ENCODE data around the gene CD79A. TPM values are rescaled to one million over a fixed set of nuclear protein-coding genes. Genes with fewer than 3 reads are reported as not detected.

Gene CD79A
- 1.7 TPM in 2 replicates for total RNA-seq

GRCh38 chr19:41876847-41877832 lies at the start of gene CD79A:
TSS of gene CD79A (plus strand) at chr19:41877279. CDS start at chr19:41877305, 26 bp downstream.
- intact Hi-C loops (cut with micrococcal nuclease) = no loop called here

- intact Hi-C loops (cut with micrococcal nuclease) = no loop called here
Observed at GRCh38 chr19:41837981-41838708, 38.9 kb upstream of the CD79A start.

- intact Hi-C loops (cut with micrococcal nuclease) = no loop called here
Observed at GRCh38 chr19:41839211-41839610, 37.9 kb upstream of the CD79A start.

GRCh38 chr19:41843371-41843770 lies 33.7 kb upstream of the CD79A start:
- intact Hi-C loops (cut with micrococcal nuclease) = no loop called here

DNA sequence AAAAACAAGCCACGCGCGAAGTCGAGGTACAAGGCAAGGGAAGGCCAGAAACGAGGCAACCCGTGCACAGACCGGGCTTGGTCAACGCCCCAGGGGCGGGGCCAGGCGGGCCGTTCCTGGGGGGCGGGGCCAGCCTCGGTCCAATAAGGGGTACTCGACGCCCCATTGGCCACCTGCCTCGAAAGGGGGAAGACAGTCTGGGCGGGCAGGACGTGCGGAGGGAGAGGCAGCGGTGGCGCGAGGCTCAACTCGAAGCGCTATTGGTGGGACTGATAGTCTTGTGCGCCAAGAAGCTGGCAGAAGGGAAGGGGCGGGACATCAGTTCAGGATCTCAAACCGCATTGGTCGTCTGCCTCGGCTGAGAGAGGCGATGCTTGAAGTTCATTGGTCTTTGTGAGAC lies 32.5 kb upstream of the CD79A start, which contains the start of gene LYPD4:
TSS of gene LYPD4 (minus strand) at position 83 of the 400 bp plus-strand sequence. CDS start 5,398 bp downstream, outside the sequence.
- intact Hi-C loops (cut with micrococcal nuclease) = no loop called here

DNA sequence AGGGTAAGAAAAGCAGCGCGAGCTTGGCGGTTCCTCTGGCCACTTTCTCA lies 32.3 kb upstream of the CD79A start, which contains the start of gene DMRTC2:
TSS of gene DMRTC2 (plus strand) at position 42 of the 50 bp plus-strand sequence. CDS start 2,387 bp downstream, outside the sequence.
- intact Hi-C loops (cut with micrococcal nuclease) = no loop called here

- intact Hi-C loops (cut with micrococcal nuclease) = no loop called here
Observed at GRCh38 chr19:41845051-41845590, 32.0 kb upstream of the CD79A start.

GRCh38 chr19:41847351-41848105 lies 29.6 kb upstream of the CD79A start:
- intact Hi-C loops (cut with micrococcal nuclease) = no loop called here

GRCh38 chr19:41848666-41849065 lies 28.4 kb upstream of the CD79A start:
- intact Hi-C loops (cut with micrococcal nuclease) = no loop called here

DNA sequence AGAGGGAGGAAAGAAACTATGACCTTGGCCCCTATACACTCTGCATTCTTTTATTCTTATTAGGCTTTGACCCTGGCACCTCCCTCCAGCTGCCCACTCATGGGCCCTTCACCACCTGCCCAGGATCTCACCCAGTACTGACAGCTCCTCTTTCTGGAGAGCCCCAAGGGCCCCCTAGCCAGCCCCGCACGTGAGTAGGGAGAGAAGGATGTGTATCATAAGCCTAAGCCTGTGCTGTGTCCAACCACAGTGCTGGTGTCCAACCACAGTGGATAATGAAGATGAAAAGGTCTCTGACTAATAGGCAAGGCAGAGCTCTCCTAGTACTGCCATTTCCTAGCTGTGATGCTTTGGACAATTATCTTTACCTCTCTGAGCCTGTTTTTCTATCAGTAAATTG lies 28.0 kb upstream of the CD79A start:
- intact Hi-C loops (cut with micrococcal nuclease) = no loop called here

GRCh38 chr19:41850381-41850780 lies 26.7 kb upstream of the CD79A start:
- intact Hi-C loops (cut with micrococcal nuclease) = no loop called here

GRCh38 chr19:41851456-41851855 lies 25.6 kb upstream of the CD79A start:
- intact Hi-C loops (cut with micrococcal nuclease) = no loop called here

DNA sequence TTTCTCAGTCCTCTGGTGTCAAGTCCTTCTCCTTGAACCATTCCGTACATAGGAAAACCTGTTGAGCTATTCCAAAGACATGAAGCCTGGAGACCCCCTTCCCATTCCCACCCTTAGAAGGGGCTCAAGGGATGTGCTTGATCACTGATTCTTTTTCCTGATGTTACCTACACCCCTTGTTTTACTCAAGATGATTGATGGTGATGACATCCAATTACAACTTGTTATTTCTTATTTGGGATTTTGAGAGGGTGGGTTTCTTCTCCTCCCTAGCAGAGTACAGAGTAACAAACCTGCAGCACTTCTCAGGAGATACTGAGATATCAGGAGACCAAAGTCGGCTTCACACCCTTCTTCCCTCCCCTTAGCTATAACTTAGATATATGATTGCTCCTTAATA lies 23.7 kb upstream of the CD79A start:
- intact Hi-C loops (cut with micrococcal nuclease) = no loop called here

DNA sequence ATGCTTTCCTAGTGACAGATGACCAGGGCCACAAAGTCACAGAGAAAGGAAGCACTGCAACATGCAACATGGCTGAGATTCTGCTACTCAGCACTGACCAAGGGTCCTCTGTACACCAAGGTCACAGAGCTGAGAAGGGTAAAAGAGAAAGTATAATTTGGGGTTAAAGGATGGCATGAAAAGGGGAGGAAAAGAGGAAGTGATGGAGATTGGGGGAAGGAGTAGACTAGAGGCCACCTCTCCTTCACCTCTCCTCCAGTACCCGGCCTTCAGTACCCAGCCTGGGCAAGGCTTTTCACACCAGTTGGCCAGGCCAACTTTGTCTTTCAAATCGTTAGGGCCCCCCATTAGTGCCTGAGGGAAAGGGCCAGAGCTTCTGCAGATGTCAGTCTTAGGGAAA lies 23.3 kb upstream of the CD79A start:
- intact Hi-C loops (cut with micrococcal nuclease) = no loop called here

DNA sequence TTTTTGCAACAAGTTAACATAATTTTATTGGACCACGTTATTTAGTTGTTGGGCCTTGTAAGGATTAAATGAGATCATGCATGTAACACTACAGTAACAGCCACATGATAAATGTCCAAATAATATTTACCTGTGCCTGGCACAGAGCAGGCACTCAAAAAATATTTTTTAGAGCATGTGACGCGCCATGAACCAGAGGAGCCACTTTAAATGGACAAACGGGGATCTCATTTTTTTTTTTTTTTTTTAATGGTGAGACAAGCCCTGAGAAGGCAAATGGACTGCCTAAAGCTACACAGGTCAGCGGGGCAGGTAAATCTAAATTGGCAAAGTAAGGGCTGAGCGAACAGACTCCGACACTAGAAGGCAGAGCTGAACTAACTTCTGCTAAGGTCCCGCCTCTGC lies 17.9 kb upstream of the CD79A start:
- intact Hi-C loops (cut with micrococcal nuclease) = loop anchor here (1.0 to 5.0 kb wide), 3 partner anchors 76 to 218 kb away; partner anchors contain the start of genes RABAC1 and ZNF574

GRCh38 chr19:41859618-41860418 lies 17.3 kb upstream of the CD79A start, which contains the start of gene RPS19:
TSS of gene RPS19 (plus strand) at chr19:41860255. CDS start at chr19:41860775, 520 bp downstream.
- intact Hi-C loops (cut with micrococcal nuclease) = loop anchor here (1.0 to 5.0 kb wide), 5 partner anchors 11 to 217 kb away; partner anchors contain the start of genes RABAC1 and ZNF574

GRCh38 chr19:41860419-41861115 lies 16.5 kb upstream of the CD79A start:
- intact Hi-C loops (cut with micrococcal nuclease) = loop anchor here (1.0 kb wide), 2 partner anchors 11 to 24 kb away; no protein-coding TSS in a partner anchor

DNA sequence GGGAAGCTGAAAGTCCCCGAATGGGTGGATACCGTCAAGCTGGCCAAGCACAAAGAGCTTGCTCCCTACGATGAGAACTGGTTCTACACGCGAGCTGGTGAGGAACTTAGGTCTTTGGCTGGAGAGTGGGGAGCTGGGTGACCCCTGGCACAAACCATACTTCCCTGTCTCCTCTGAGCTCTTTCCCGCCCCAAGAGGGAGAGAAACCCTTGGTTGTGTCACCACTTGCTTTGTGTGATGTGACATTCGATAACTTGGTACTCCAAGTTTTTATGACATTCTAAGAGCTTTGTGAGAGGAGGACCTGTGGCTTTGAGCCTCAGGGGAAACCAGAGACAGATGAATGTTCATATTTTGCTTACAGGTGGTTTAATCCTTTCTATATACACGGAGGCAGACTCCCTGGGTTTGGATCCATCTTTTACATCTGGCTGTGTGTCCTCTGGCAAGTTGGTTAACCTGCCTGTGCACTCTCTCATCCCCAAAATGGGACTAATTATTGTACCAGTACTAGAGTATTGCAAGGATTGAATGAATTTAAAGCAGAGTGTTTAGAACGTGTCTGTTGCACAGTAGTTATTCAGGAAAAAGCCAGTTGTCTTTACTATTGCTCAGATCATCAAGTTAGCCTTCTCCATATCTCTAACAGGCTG lies 15.8 kb upstream of the CD79A start:
- intact Hi-C loops (cut with micrococcal nuclease) = no loop called here

GRCh38 chr19:41861846-41862245 lies 15.2 kb upstream of the CD79A start:
- intact Hi-C loops (cut with micrococcal nuclease) = no loop called here
